ENCODE data around the gene CEP104. TPM values are rescaled to one million over a fixed set of nuclear protein-coding genes. Genes with fewer than 3 reads are reported as not detected.
"Not testable (repeated sequence)": the region's sequence is repeated elsewhere in the genome, so short reads cannot be mapped to it uniquely, and the experiment has no call there.

CEP104 gene
- total RNA-seq, 1 experiment from 2014 or later = 14.8 TPM

DNA sequence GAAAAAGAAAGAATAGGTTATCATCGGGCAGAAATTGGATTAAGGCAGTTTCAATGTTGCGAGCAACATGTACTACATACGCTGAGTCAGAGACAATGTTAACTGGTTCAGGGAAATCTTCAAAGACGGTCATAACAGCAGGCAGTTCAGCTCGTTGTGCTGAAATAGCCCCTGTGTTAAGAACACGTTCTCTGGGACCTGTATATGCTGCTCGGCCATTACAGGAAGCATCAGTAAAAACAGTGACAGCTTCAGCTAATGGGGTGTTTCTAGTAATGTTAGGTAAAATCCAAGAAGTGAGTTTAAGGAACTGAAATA is 52.4 kb downstream of the CEP104 start:
- H3K4me3 ChIP-seq; H3K9me3 ChIP-seq (replicated peaks); H3K27ac ChIP-seq; DNase-seq (ENCODE audit: low read depth in 1 of 2, low spot score in 2 of 2); H3K27me3 ChIP-seq (replicated peaks); H3K36me3 ChIP-seq; H3K4me1 ChIP-seq (replicated peaks): not testable (repeated sequence)

- 0 out of 2 replicates have a peak, but pooled peaks cover 4% of the 10 kb centered on the region for H3K27me3 ChIP-seq (replicated peaks)
- H3K27ac ChIP-seq = no peak overlapping the region
- no peaks in the 10 kb centered on the region for H3K9me3 ChIP-seq (replicated peaks)
- no peaks in the 10 kb centered on the region for H3K4me1 ChIP-seq (replicated peaks)
- H3K36me3 ChIP-seq = no peaks in the 10 kb centered on the region
- no peak for DNase-seq (ENCODE audit: low read depth in 1 of 2, low spot score in 2 of 2)
- no peak overlapping the region for H3K4me3 ChIP-seq
Measured at GRCh38 chr1:3803905-3804626, 52.9 kb downstream of the CEP104 start.

DNA sequence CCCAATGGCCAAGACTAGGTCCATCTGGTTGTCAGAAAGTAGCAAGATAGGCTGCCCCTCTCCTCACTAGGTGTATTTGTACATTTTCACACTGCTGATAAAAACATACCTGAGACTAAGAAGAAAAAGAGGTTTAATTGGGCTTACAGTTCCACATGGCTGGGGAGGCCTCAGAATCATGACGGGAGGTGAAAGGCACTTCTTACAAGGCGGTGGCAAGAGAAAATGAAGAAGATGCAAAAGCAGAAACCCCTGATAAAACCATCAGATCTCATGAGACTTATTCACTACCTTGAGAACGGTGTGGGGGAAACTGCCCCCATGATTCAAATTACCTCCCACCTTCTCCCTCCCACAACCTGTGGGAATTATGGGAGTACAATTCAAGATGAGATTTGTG is 56.2 kb downstream of the CEP104 start:
- H3K4me3 ChIP-seq; H3K27ac ChIP-seq; H3K9me3 ChIP-seq (replicated peaks); H3K36me3 ChIP-seq; H3K4me1 ChIP-seq (replicated peaks); H3K27me3 ChIP-seq (replicated peaks); DNase-seq (ENCODE audit: low read depth in 1 of 2, low spot score in 2 of 2): not testable (repeated sequence)

DNA sequence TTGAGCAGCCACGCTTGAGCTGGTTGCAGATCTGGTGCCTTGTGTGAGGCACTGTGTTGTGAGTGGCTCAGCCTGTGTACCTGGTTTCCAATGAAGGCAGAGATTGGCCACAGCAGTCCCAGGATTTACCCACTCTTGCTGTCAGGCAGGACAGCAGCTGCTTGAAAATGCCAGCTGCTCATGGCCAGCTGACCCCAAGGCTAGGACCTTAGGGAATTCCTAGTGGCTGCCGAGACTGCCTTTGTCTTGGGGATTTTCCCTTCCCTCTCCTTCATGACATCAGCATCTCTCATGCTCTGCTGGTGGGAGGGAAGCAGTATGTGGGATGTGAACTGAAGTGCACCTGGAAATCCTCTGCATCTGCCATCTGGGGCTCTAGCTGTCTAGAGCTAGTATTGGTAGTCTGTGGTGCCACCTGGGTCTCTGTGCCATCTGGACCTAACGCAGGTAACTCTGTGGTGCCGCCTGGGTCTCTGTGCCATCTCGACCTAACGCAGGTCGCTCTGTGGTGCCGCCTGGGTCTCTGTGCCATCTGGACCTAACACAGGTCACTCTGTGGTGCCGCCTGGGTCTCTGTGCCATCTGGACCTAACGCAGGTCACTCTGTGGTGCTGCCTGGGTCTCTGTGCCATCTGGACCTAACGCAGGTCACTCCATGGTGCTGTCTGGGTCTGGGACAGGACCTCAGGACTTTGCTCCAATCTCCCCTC is 56.9 kb downstream of the CEP104 start:
- Histone ChIP-seq H3K27ac (no peak overlapping the region), H3K4me3 (no peak overlapping the region), H3K27me3 (replicated peaks) (0 out of 2 replicates have a peak, but pooled peaks cover 4% of the 10 kb centered on the region), H3K9me3 (replicated peaks) (0 out of 2 replicates have a peak, but pooled peaks cover 3% of the 10 kb centered on the region), H3K4me1 (replicated peaks) (peaks cover 8% of the 10 kb centered on the region), H3K36me3 (peaks cover 9% of the 10 kb centered on the region)
- DNase-seq (ENCODE audit: low read depth in 1 of 2, low spot score in 2 of 2) = no peak

DNA sequence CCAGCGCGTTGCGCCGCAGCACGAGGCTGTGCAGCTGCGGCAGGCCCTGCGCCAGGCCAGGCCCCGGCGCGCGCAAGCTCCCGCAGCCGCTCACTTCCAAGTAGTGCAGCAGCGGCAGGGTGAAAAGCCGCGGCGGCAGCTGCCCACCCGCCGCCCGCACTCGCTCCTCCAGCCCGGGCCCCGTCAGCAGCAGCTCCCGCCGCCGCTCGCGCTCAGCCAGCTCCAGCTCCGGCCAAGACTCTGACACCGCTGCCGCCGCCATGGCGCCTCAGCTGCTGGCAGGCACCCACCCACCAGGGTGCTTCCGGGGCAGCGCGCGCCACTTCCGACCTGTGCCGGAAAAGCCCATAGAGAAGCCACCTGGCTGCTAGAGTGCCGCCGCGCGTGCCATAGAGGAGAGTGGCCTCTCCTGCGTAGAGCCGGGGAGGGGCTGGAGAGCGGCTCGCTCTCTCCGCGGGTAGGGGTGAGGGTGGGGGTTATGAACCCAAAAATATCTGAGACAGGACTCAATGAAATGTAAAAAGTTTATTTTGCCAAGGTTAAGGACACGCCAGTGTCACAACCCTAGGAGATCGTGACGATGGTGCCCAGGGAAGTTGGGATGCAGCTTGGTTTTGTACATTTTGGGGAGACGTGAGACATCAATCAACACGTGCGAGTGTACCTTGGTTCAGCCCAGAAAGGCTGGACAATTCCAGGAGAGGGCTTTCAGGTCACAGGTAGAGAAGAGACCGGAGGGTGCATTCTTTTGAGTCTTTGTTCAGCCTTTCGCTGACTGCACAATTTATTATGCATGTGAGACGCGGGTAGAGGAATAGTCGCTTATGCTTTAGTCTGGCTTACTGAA is 60.6 kb downstream of the CEP104 start, which contains the start of gene LRRC47:
LRRC47 (minus strand) TSS at position 284 of the 847 bp plus-strand sequence; CDS start at position 262, 22 bp downstream.
- DNase-seq (ENCODE audit: low read depth in 1 of 2, low spot score in 2 of 2) = peak; percentile 88 to 94
- Histone ChIP-seq H3K4me3 (peak within 1 kb of the TSS; percentile 97), H3K9me3 (replicated peaks) (0 out of 2 replicates have a peak, but pooled peaks cover 3% of the 10 kb centered on the region), H3K36me3 (peaks cover 34% of the 10 kb centered on the region), H3K27ac (peak within 1 kb of the TSS; percentile 49), H3K4me1 (replicated peaks) (peaks cover 16% of the 10 kb centered on the region), H3K27me3 (replicated peaks) (no peaks in the 10 kb centered on the region)

DNA sequence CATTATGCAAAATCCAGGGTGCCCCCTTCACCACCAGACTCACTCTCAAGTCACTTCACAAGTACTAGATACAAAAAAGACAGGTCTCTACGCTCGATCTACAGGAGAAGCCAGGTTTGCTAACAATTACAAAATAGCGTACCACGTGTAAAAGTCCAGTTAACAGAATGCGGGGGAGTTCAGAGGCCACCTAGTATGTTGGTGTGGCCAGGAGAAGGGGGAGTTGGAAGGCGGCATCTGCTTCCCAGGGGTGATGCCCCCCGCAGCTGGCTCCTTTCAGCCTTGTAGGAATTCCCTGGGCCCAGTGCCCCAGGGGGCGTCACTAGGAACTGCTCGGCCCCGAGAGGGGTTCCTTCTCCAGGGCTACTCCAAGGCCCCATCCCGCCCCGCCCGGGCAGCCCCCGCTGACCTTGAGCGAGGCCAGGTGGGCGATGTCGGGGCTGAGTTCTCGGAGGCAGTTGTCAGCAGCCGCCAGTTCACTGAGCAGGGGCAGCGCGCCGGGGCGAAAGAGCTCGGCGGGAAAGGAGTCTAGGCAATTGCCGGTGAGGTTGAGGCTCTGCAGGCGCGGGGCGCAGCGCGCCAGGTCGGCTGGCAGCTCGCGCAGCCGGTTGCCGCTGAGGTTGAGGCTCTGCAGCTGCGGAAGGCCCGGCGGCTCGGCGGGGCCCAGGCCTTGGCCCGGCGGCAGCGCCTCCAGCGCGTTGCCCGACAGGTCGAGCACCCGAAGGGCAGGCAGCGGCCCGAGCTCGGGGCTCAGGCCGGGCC is 61.4 kb downstream of the CEP104 start:
- no peak for DNase-seq (ENCODE audit: low read depth in 1 of 2, low spot score in 2 of 2)
- peak overlapping the region; percentile 49 for H3K27ac ChIP-seq
- peaks cover 35% of the 10 kb centered on the region for H3K36me3 ChIP-seq
- 0 out of 2 replicates have a peak, but pooled peaks cover 3% of the 10 kb centered on the region for H3K9me3 ChIP-seq (replicated peaks)
- H3K4me1 ChIP-seq (replicated peaks) = peaks cover 16% of the 10 kb centered on the region
- peak overlapping the region; percentile 97 for H3K4me3 ChIP-seq
- H3K27me3 ChIP-seq (replicated peaks) = no peaks in the 10 kb centered on the region

GRCh38 chr1:3790952-3791351 is 66.1 kb downstream of the CEP104 start:
- no peak overlapping the region for H3K4me3 ChIP-seq

GRCh38 chr1:3790500-3790923 is 66.5 kb downstream of the CEP104 start:
- Histone ChIP-seq H3K27ac (no peak overlapping the region), H3K9me3 (replicated peaks) (no peaks in the 10 kb centered on the region), H3K4me3 (no peak overlapping the region), H3K36me3 (peaks cover 62% of the 10 kb centered on the region), H3K27me3 (replicated peaks) (no peaks in the 10 kb centered on the region), H3K4me1 (replicated peaks) (peaks cover 11% of the 10 kb centered on the region)
- no peak for DNase-seq (ENCODE audit: low read depth in 1 of 2, low spot score in 2 of 2)

More at GRCh38 chr1:3790952-3791351, 66.1 kb downstream of the CEP104 start:
- H3K4me1 ChIP-seq (replicated peaks) = peaks cover 11% of the 10 kb centered on the region
- 0 out of 2 replicates have a peak, but pooled peaks cover 2% of the 10 kb centered on the region for H3K9me3 ChIP-seq (replicated peaks)
- H3K27ac ChIP-seq = no peak overlapping the region
- no peak for DNase-seq (ENCODE audit: low read depth in 1 of 2, low spot score in 2 of 2)
- H3K27me3 ChIP-seq (replicated peaks) = no peaks in the 10 kb centered on the region
- H3K36me3 ChIP-seq = peaks cover 60% of the 10 kb centered on the region

DNA sequence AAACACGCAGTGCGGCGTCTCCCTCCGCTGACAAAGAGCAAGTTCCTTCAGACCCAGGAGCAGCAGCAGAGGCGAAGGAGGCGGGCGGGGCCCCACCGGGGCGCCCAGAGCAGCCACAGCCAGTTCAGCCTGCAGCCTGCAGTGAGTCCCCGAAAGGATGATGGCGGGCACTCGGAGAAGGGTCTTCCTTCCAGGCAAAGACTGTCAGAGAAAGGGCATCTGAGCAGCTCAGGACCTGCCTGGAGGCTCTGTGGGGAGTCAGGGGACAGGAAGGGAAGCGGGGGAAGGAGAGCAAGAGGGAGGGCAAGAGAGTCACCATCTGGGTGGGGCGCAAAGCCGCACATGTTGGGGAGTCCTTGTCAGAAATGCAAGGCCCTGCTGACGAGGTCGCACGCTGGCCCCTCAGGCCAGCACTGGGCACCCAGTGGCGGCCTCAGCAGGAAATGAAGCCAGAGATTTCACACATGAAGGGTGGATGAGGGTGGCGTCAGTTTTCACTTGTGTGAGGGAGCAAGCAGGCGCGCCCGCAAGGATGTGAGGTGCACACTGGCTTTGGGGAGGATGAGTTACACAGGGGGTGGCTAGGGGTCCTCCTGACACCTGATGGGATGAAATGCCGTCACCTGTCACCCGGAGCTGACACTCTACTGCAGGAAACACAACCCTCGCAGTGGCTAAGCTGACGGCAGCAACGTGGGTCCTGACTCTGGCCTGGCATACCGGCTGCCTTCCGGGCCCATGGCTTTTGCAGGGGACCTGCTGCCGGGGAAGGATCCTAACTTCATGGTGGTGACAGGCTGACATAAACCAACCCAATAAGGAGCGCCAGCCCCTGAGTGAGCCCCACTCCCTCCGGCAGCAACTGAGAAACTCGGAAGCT is 67.3 kb downstream of the CEP104 start:
- no peaks in the 10 kb centered on the region for H3K27me3 ChIP-seq (replicated peaks)
- H3K27ac ChIP-seq = no peak overlapping the region
- H3K36me3 ChIP-seq = peaks cover 66% of the 10 kb centered on the region
- no peak overlapping the region for H3K4me3 ChIP-seq
- H3K9me3 ChIP-seq (replicated peaks) = no peaks in the 10 kb centered on the region
- no peak for DNase-seq (ENCODE audit: low read depth in 1 of 2, low spot score in 2 of 2)
- H3K4me1 ChIP-seq (replicated peaks) = peaks cover 3% of the 10 kb centered on the region

- Histone ChIP-seq H3K4me3 (no peak overlapping the region), H3K36me3 (peaks cover 69% of the 10 kb centered on the region), H3K9me3 (replicated peaks) (no peaks in the 10 kb centered on the region), H3K27ac (no peak overlapping the region), H3K4me1 (replicated peaks) (peaks cover under 1% of the 10 kb centered on the region), H3K27me3 (replicated peaks) (no peaks in the 10 kb centered on the region)
- DNase-seq (ENCODE audit: low read depth in 1 of 2, low spot score in 2 of 2) = no peak
Measured at GRCh38 chr1:3788756-3789420, 68.1 kb downstream of the CEP104 start.

DNA sequence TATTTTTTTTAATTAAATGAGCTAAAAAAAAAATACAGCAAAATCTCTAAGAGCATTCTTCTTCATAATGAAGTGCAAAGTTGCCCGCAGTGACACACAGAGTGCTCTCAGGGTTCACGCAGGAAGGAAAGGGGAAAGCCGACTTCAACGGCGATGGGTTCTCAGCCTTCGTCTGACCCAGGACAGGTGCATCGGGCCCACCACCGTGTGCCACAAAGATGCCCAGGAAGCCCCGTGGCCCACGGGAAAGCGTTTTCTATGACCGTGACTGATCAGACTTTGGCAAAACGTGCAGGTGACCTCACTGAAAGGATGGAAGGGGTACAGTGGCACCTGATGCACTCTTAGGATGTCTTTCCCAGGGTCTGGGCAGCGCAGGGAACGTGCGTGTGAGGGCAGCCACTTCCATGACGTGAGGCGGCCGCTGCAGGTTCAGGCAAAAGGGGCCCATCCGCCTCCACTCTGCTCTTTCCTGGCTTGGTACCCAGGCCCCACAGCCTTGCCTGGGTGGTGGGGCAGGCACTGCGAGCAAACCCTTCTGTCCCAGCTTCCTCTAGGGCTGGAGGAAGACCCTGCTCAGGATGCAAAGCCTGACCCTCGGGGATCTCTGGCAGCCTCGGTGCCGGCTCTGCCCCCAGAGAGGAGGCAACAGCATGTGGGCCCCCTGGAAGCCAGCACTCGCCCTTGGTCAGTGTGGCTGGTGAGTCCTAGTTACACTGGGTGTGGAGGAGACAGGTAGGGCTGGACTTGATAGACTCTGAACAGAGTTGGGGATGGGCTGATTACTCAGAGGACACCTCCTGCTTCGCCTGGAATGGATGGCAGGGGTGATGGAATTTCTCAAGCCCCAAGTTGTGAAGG is 69.0 kb downstream of the CEP104 start:
- no peak for DNase-seq (ENCODE audit: low read depth in 1 of 2, low spot score in 2 of 2)

More for the DNA sequence above, 69.0 kb downstream of the CEP104 start:
- no peaks in the 10 kb centered on the region for H3K27me3 ChIP-seq (replicated peaks)
- no peak overlapping the region for H3K4me3 ChIP-seq
- H3K4me1 ChIP-seq (replicated peaks) = no peaks in the 10 kb centered on the region
- H3K36me3 ChIP-seq = peaks cover 66% of the 10 kb centered on the region
- no peak overlapping the region for H3K27ac ChIP-seq
- H3K9me3 ChIP-seq (replicated peaks) = no peaks in the 10 kb centered on the region

Measured in SJSA1 (cell line).